Activated CD4-positive, alpha-beta memory T cell treated with anti-CD3 and anti-CD28 coated beads, Interleukin-2, amount 10 ng/mL, durations not matched to agents 7 days and 5 days (primary cell): Measurements from ENCODE around the gene CCDC116. TPM values are rescaled to one million over a fixed set of nuclear protein-coding genes. Genes with fewer than 3 reads are reported as not detected.

Experiments
- CTCF ChIA-PET: fragments of 350-600 bp; sonication (Branson Sonifier 250); formaldehyde crosslinking; loops from one replicate; lab custom pipeline; 2021; ENCODE audit warnings: antibody characterized with exemption, inconsistent platforms; lab: Charles Lee
- POLR2A ChIA-PET: fragments of 350-600 bp; sonication (Branson Sonifier 250); formaldehyde crosslinking; loops from one replicate; lab custom pipeline; 2021; ENCODE audit warnings: antibody characterized with exemption; lab: Charles Lee
- DNase-seq: peaks from one replicate; pipeline ENCODE4 v3.0.0-alpha.2; 2020
- H3K27ac Mint-ChIP-seq: one replicate; pipeline ENCODE4 v1.8.0; 2021; ENCODE audit warnings: mild to moderate bottlenecking, mixed read lengths
- H3K27me3 Mint-ChIP-seq: one replicate; pipeline ENCODE4 v1.8.0; 2021; ENCODE audit warnings: mixed read lengths
- H3K36me3 Mint-ChIP-seq: one replicate; pipeline ENCODE4 v1.8.0; 2021; ENCODE audit warnings: low read depth, mixed read lengths
- H3K4me1 Mint-ChIP-seq: one replicate; pipeline ENCODE4 v1.8.0; 2021; ENCODE audit warnings: mixed read lengths
- H3K4me3 Mint-ChIP-seq: one replicate; pipeline ENCODE4 v1.8.0; 2021; ENCODE audit warnings: mild to moderate bottlenecking, mixed read lengths
- H3K9me3 Mint-ChIP-seq: one replicate; pipeline ENCODE4 v1.8.0; 2021; ENCODE audit warnings: mixed read lengths
- total RNA-seq, 2 experiments: library from RNA; stranded (reverse); gene quantifications; one replicate each; pipeline ENCODE4 v1.2.3, GENCODE V29; 2021

The CCDC116 gene
- total RNA-seq, 2 experiments from 2014 or later: 0.33 to 0.43 TPM

GRCh38 chr22:21650823-21651520 lies 18.4 kb downstream of the CCDC116 start:
- H3K27ac Mint-ChIP-seq: peak overlapping the region; percentile 84
- ChIA-PET CTCF (interaction anchor here (1.4 to 4.3 kb wide), 3 partner anchors 8 to 22 kb away, joined by 4 to 39 read pairs (median 21); partner anchors contain the start of genes SDF2L1 and YDJC), POLR2A (interaction anchor here (0.7 to 5.7 kb wide), 7 partner anchors 8 to 83 kb away, joined by 3 to 92 read pairs (median 5); partner anchors contain the start of genes CCDC116, PPIL2, SDF2L1 and YDJC)
- DNase-seq: no peak
- no peaks in the 10 kb centered on the region for H3K27me3 Mint-ChIP-seq
- H3K36me3 Mint-ChIP-seq: peaks cover 23% of the 10 kb centered on the region
- H3K4me1 Mint-ChIP-seq: peaks cover 30% of the 10 kb centered on the region
- H3K9me3 Mint-ChIP-seq: no peaks in the 10 kb centered on the region
- peak overlapping the region; percentile 81 for H3K4me3 Mint-ChIP-seq

GRCh38 chr22:21651521-21652009 lies 19.0 kb downstream of the CCDC116 start:
- DNase-seq: no peak
- no peaks in the 10 kb centered on the region for H3K27me3 Mint-ChIP-seq
- peak overlapping the region; percentile 81 for H3K4me3 Mint-ChIP-seq
- H3K9me3 Mint-ChIP-seq: no peaks in the 10 kb centered on the region
- H3K36me3 Mint-ChIP-seq: peaks cover 17% of the 10 kb centered on the region
- H3K27ac Mint-ChIP-seq: peak overlapping the region; percentile 84
- CTCF ChIA-PET: interaction anchor here (1.4 to 4.3 kb wide), 3 partner anchors 9 to 22 kb away, joined by 4 to 39 read pairs (median 21); partner anchors contain the start of genes SDF2L1 and YDJC
- peaks cover 33% of the 10 kb centered on the region for H3K4me1 Mint-ChIP-seq
- POLR2A ChIA-PET: interaction anchor here (0.7 to 5.7 kb wide), 7 partner anchors 8 to 83 kb away, joined by 3 to 92 read pairs (median 5); partner anchors contain the start of genes CCDC116, PPIL2, SDF2L1 and YDJC

- DNase-seq: peak; percentile 92
- Mint-ChIP-seq H3K9me3 (no peaks in the 10 kb centered on the region), H3K4me1 (peaks cover 35% of the 10 kb centered on the region), H3K27me3 (no peaks in the 10 kb centered on the region), H3K36me3 (peaks cover 13% of the 10 kb centered on the region), H3K27ac (peak overlapping the region; percentile 84), H3K4me3 (peak overlapping the region; percentile 81)
- CTCF ChIA-PET: interaction anchor here (1.0 to 4.3 kb wide), 4 partner anchors 9 to 23 kb away, joined by 3 to 39 read pairs (median 12); partner anchors contain the start of genes PPIL2, SDF2L1 and YDJC
- POLR2A ChIA-PET: interaction anchor here (0.7 to 5.7 kb wide), 9 partner anchors 9 to 84 kb away, joined by 3 to 92 read pairs (median 4); partner anchors contain the start of genes CCDC116, PPIL2, SDF2L1 and YDJC
Observed at GRCh38 chr22:21652010-21652546, 19.5 kb downstream of the CCDC116 start.

- H3K27ac Mint-ChIP-seq: peak overlapping the region; percentile 84
Observed at GRCh38 chr22:21652547-21653545, 20.3 kb downstream of the CCDC116 start.

GRCh38 chr22:21657020-21657359 lies 24.4 kb downstream of the CCDC116 start:
- ChIA-PET POLR2A (interaction anchor here (2.3 to 2.6 kb wide), 2 partner anchors 9 to 15 kb away, joined by 12 to 19 read pairs; partner anchors contain the start of genes PPIL2 and SDF2L1), CTCF (interaction anchor here (1.3 to 1.7 kb wide), 2 partner anchors 10 to 14 kb away, joined by 6 to 8 read pairs; no protein-coding TSS in a partner anchor)
- no peaks in the 10 kb centered on the region for H3K27me3 Mint-ChIP-seq
- H3K4me1 Mint-ChIP-seq: peaks cover 32% of the 10 kb centered on the region
- H3K4me3 Mint-ChIP-seq: peak overlapping the region; percentile 61
- H3K36me3 Mint-ChIP-seq: peaks cover 4% of the 10 kb centered on the region
- DNase-seq: no peak
- H3K27ac Mint-ChIP-seq: peak overlapping the region; percentile 82
- no peaks in the 10 kb centered on the region for H3K9me3 Mint-ChIP-seq

More at GRCh38 chr22:21652547-21653545, 20.3 kb downstream of the CCDC116 start:
- ChIA-PET POLR2A (interaction anchor here (0.7 to 5.7 kb wide), 5 partner anchors 10 to 85 kb away, joined by 3 to 92 read pairs (median 29); partner anchors contain the start of genes PPIL2, SDF2L1 and YDJC), CTCF (interaction anchor here (0.6 to 4.3 kb wide), 4 partner anchors 10 to 59 kb away, joined by 3 to 39 read pairs (median 12); partner anchors contain the start of genes PPIL2, SDF2L1 and YDJC)
- H3K36me3 Mint-ChIP-seq: peaks cover 13% of the 10 kb centered on the region
- H3K4me1 Mint-ChIP-seq: peaks cover 39% of the 10 kb centered on the region
- no peak for DNase-seq
- H3K4me3 Mint-ChIP-seq: peak overlapping the region; percentile 81
- no peaks in the 10 kb centered on the region for H3K9me3 Mint-ChIP-seq
- H3K27me3 Mint-ChIP-seq: no peaks in the 10 kb centered on the region

- Mint-ChIP-seq H3K9me3 (no peaks in the 10 kb centered on the region), H3K36me3 (peaks cover 4% of the 10 kb centered on the region), H3K4me3 (peak overlapping the region; percentile 87), H3K4me1 (peaks cover 32% of the 10 kb centered on the region), H3K27me3 (no peaks in the 10 kb centered on the region), H3K27ac (peak overlapping the region; percentile 82)
- CTCF ChIA-PET: interaction anchor here (0.8 to 1.7 kb wide), 6 partner anchors 11 to 28 kb away, joined by 5 to 8 read pairs (median 7); partner anchors contain the start of gene YDJC
- POLR2A ChIA-PET: interaction anchor here (0.7 to 2.6 kb wide), 9 partner anchors 8 to 210 kb away, joined by 3 to 19 read pairs (median 8); partner anchors contain the start of genes MAPK1, PPIL2, SDF2L1 and YDJC
- DNase-seq: peak; percentile 85
Observed at GRCh38 chr22:21657360-21658032, 24.9 kb downstream of the CCDC116 start.

- ChIA-PET POLR2A (interaction anchor here (1.3 to 2.3 kb wide), 2 partner anchors 18 to 31 kb away, joined by 3 to 17 read pairs; partner anchors contain the start of gene SDF2L1), CTCF (interaction anchor here (1.0 to 1.1 kb wide), 2 partner anchors 13 to 17 kb away, joined by 3 to 4 read pairs; no protein-coding TSS in a partner anchor)
- no peak overlapping the region for H3K27ac Mint-ChIP-seq
Observed at GRCh38 chr22:21659864-21660525, 27.4 kb downstream of the CCDC116 start.

GRCh38 chr22:21660904-21661303 lies 28.3 kb downstream of the CCDC116 start:
- Mint-ChIP-seq H3K9me3 (no peaks in the 10 kb centered on the region), H3K27ac (no peak overlapping the region), H3K4me1 (peaks cover 36% of the 10 kb centered on the region), H3K36me3 (peaks cover 4% of the 10 kb centered on the region), H3K27me3 (no peaks in the 10 kb centered on the region), H3K4me3 (no peak overlapping the region)
- POLR2A ChIA-PET: no interaction called here
- CTCF ChIA-PET: no interaction called here
- no peak for DNase-seq

More at GRCh38 chr22:21659864-21660525, 27.4 kb downstream of the CCDC116 start:
- Mint-ChIP-seq H3K27me3 (no peaks in the 10 kb centered on the region), H3K9me3 (no peaks in the 10 kb centered on the region), H3K4me3 (no peak overlapping the region), H3K36me3 (peaks cover 4% of the 10 kb centered on the region), H3K4me1 (peaks cover 29% of the 10 kb centered on the region)
- no peak for DNase-seq

GRCh38 chr22:21661991-21662390 lies 29.4 kb downstream of the CCDC116 start:
- no peak for DNase-seq
- CTCF ChIA-PET: interaction anchor here (0.7 kb wide), 1 partner anchor 1366 kb away, joined by 3 read pairs; no protein-coding TSS in a partner anchor
- H3K36me3 Mint-ChIP-seq: peaks cover 8% of the 10 kb centered on the region
- H3K27ac Mint-ChIP-seq: no peak overlapping the region
- no peaks in the 10 kb centered on the region for H3K9me3 Mint-ChIP-seq
- H3K4me1 Mint-ChIP-seq: peaks cover 34% of the 10 kb centered on the region
- POLR2A ChIA-PET: no interaction called here
- H3K4me3 Mint-ChIP-seq: no peak overlapping the region
- H3K27me3 Mint-ChIP-seq: no peaks in the 10 kb centered on the region

- Mint-ChIP-seq H3K4me1 (peaks cover 32% of the 10 kb centered on the region), H3K27me3 (no peaks in the 10 kb centered on the region), H3K9me3 (no peaks in the 10 kb centered on the region), H3K27ac (no peak overlapping the region), H3K36me3 (peaks cover 12% of the 10 kb centered on the region), H3K4me3 (peak overlapping the region; percentile 25)
- POLR2A ChIA-PET: no interaction called here
- CTCF ChIA-PET: interaction anchor here (3.0 kb wide), 1 partner anchor 21 kb away, joined by 16 read pairs; the partner anchor contains the start of gene SDF2L1
- DNase-seq: no peak
Observed at GRCh38 chr22:21663738-21664137, 31.2 kb downstream of the CCDC116 start.
